NCI-H1436 (cell line): ENCODE results near the gene ATP5ME.

Source experiments
- DNase-seq: peaks from one replicate; lab custom pipeline; 2025; lab: John Stamatoyannopoulos, UW

ATP5ME gene

DNA sequence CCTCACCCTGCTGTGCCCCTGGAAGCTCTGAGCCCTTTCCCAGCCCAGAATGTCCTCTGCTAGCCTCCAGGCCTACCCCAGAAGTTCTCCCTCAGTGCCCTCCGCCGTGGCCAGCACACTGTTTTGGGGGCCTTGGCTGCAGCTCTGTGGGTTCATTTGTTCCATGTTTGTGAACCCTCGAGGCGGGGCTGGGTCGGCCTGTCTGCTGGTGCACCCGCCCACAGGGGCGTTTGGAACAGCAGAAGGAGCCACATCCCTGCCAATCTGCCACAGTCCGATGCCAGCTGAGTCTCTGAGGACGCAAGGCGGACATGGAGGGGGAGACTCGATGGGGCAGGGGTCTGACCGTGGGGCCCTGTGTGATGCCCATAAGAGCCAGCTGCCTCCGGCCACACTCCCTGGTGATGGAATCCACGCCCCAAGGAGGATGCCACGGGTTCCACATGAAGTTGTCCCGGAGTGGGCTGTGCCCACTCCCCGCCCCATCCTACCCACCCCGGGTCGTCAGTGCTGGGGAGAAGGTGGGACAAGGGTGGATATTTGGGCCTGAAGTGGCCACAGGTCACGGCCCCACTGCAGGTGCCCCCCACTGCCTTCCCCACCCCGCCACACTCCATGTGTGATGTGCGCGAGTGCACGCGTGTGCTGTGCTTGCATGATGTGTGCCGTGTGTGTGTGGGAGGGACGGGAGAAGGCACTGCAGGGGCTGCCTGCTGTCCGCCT, 7.1 kb downstream of the ATP5ME start:
- no peak for DNase-seq

DNA sequence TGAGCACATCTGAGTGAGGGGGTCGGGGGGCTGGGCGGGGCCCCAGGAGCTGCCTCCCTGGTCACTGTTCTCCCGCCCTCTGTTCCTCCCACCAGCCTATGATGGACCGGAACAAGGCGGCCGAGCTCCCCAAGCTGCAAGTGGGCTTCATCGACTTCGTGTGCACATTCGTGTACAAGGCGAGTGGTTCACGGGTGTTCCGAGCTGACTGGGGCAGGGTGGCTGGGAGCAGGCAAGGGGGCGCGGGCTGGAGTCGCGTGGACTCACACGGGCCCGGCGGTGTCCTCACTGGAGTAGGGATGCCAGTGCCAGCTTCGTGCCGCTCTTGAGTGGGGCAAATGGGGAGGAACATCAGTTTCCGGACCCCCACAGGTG, 7.7 kb downstream of the ATP5ME start:
- DNase-seq, result no peak

DNA sequence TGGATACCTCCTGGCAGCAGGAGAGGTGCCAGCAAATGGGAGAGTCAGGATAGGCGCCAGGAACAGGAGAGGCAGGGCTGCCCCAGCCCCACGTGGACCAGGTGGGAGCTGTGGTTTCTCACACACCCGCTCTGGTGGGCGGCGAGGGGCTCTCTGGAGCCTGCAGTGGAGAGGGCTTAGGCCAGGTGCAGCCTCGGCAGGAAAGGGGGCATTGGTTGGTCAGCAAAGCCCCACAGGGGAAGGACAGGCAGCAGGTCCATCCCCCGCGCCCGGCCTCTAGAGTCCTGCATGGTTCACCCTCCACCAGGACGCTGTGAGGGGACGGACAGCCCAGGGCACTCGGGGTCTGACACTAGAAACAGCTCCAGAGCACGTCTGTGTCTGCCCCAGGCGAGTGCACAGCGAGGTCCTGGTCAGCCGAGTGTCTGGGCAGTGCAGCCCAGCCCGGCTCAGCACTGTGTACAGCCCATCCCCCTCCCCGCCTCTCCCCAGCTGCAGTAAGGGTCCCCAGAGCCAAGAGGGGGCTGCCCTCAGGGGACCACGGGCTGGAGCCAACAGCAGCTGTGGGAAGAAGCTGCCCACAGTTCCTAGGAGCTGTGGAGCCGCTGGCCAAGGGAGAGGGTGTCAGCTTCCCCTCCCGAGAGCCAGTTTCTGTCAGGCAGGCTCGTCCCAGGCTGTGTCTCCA, 8.2 kb downstream of the ATP5ME start:
- DNase-seq, result no peak

DNA sequence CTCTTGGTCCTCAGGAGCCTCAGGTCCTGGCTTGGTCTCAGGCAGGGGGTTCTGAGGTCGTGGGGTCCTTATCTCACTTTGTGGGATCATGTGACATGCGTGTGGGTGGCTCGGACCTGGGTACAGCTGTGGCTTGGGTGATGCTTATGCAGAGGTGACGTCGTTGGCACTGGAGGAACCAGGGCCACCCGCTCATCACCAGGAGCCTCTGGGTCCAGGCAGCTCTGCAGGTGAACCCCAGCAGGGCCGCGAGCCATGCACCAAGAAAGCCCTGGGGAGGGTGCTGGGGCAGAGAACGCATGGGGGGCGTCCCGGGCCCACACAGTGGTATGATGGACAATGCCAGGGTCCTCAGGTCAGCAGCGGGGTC, 8.7 kb downstream of the ATP5ME start:
- DNase-seq, result no peak

DNA sequence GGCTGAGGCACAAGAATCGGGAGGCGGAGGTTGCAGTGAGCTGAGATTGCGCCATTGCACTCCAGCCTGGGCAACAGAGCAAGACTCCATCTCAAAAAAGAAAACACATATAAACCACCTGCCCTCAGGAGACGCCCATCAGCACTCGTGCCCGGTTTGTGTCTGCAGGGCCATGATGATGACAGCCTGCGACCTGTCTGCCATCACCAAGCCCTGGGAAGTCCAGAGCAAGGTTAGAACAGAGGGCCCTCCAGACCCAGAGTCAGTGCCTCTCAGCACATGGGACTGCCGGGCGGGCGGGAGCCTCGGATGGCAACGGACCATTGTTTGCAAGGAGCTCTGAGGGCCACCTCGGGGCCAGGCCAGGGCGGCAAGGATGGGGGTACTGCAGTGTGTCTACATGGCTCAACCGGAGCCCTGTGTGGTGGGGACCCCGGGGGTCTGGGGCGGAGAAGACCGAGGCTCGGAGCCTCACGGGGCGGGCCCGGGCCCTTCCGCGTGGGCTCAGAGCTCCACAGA, 9.3 kb downstream of the ATP5ME start:
- DNase-seq, result no peak

DNA sequence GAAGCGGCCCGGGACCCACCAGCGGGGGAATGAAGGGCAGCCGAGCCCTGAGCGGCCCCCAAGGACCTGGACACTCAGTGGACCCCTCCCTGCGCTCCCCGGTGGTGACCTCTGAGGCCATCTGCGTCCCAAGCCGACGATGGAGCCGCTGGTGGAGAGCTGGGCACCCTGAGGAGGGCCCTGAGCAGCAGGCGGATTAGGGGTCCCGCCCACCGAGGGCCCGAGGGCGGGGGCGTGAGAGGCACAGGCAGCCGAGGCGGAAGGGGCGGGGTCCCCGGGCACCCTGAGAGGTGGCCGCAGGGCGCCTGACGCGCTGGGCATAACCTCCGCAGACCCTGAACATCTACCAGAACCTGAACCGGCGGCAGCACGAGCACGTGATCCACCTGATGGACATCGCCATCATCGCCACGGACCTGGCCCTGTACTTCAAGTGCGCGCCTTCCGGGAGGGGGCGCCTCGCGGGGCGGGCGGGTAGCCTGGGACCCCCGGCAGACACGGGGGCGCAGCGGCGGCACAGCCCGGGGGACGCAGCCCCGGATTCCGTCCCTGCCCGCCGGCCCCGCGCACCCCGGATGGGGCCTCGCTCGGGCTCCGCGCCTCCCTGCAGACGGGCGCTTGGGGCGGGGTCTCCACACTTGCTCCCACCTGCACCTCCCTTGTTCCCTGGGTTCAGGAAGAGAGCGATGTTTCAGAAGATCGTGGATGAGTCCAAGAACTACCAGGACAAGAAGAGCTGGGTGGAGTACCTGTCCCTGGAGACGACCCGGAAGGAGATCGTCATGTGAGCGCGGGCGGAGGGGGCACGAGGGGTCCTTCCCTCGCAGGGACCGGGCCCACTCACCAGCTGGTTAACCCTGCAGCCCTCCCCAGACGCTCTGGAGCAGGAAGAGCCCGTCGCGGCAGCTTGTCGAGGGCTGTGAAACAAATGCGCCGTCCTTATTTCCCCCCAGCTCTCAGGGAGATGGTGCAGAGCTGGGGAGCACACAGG, 10.3 kb downstream of the ATP5ME start:
- peak; percentile 75 for DNase-seq

- no peak for DNase-seq
Observed at GRCh38 chr4:663046-663437, 11.0 kb downstream of the ATP5ME start.

DNA sequence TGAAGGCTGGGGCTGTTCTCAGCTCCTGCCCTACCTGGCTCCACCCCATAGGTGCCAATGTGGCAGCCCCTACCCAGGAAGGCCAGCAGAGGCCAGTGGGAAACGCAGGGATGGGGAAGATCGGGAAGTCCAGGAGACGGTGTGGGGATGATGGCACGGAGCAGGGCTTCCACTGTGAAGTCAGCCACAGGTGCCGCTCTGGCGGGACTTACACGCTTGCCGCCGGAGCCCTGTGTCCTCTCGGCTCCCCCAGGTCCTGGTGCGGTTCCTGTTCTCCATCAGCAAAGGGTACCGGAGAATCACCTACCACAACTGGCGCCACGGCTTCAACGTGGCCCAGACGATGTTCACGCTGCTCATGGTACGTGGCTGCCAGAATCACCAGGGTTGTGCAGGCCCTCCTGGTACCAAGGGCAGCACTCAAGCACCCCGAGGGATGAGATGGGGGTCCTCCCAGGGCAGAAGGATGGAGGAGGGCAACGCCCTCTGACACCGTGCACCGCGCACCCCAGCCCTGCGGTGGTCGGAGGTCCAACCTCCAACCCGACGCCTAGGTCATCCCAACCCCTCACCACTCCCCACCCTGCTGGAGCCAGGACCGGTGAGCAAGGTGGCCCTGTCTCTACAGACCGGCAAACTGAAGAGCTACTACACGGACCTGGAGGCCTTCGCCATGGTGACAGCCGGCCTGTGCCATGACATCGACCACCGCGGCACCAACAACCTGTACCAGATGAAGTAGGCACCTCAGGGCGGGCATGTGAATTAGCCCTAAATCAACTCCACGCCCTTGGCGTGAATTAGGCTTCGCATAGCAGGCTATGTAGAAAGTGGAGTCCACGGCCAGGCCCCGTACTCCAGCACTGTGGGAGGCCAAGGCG, 12.0 kb downstream of the ATP5ME start:
- DNase-seq, result no peak

GRCh38 chr4:661231-661630, 12.8 kb downstream of the ATP5ME start:
- DNase-seq, result no peak

GRCh38 chr4:660401-660800, 13.7 kb downstream of the ATP5ME start:
- DNase-seq, result no peak

DNA sequence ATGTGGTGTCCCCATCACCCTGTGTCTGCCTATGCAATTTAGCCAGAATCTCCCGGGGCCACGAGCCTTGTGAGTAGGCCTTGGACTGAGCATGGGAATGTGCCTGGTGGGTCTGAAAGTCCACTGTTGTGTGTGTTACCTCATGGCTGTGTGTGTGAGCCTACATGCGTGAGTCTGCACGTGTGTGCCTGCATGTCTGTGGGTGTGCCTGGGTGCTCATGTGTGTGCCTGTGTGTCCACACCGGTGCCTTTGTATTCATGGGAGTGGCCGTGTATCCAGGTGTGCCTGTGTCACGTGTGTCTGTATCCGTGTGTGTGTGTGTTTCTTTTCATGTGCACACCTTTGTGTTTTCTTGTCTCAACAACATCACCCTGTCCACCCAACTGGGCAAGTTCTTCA, 14.2 kb downstream of the ATP5ME start:
- no peak for DNase-seq

DNA sequence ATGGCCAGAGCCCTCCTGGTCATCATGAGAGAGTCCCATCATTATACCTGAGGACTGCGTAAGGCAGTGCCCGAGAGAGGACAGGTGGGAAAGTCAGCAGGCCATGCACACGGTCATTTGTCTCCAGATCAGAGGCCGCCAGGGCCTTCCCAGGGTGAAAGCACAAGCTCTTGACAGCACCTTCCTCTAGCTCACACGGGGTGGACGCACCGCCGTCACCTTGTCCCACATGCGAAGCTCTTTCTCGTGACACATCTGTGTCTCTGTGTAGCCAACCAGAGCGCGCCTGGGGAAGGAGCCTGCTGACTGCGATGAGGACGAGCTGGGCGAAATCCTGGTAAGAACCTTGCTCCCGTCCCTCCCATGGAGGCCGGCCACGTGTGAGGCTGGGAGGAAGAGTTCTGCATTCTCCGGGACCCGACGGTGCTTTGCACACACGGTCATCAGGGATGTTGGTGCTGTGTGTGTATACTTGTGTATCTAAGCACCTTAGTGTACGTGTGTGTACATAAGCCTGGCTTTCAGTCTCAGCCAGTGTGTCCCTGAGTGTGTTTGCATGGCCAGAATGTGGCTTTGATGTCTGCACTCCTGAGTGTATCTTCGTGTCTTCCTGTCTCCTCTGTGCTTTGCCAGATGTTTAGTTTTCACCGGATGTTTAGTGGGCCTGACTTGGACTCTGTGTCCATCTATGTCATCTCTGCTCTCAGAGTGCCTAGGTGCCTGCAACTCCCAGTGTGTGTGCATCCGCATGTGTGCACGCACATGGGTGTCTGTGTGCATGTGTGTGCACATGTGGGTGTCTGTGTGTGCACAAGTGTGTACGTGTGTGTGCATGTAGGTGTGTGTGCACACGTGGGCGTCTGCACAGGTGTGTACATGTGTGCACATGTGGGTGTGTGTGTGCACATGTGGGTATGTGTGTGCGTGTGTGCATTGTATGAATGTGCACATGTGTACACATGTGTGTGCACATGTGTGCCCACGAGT, 15.1 kb downstream of the ATP5ME start:
- no peak for DNase-seq

DNA sequence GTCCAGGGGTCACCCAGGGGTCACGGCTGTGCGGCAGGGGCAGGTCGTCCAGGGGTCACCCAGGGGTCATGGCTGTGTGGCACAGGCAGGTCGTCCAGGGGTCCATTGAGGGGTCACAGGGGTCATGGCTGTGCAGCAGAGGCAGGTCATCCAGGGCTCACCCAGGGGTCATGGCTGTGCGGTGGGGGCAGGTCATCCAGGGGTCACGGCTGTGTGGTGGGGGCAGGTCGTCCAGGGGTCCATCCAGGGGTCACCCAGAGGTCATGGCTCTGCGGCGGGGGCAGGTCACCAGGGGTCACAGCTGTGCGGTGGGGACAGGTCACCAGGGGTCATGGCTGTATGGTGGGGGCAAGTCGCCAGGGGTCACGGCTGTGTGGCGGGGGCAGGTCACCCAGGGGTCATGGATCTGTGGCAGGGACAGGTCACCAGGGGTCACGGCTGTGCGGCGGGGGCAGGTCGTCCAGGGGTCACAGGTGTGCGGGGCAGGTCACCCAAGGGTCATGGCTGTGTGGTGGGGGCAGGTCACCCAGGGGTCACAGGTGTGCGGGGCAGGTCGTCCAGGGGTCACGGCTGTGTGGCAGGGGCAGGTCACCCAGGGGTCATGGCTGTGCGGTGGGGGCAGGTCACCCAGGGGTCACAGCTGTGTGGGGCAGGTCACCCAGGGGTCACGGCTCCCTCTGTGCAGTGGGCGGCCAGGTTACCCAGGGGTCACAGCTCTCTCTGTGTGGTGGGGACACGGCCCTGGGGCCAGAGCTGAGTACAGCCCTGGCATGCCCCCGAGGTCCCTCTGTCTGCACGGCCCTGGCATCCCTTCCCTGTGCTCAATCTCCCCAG, 16.0 kb downstream of the ATP5ME start:
- no peak for DNase-seq

DNA sequence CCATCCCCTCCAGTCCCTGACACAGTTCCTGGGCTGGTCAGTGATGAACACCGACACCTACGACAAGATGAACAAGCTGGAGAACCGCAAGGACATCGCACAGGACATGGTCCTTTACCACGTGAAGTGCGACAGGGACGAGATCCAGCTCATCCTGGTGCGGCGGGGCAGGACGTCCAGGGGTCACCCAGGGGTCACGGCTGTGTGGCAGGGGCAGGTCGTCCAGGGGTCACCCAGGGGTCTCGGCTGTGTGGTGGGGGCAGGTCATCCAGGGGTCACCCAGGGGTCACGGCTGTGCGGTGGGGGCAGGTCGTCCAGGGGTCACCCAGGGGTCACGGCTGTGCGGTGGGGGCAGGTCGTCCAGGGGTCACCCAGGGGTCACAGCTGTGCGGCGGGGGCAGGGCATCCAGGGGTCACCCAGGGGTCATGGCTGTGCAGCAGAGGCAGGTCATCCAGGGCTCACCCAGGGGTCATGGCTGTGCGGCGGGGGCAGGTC, 16.7 kb downstream of the ATP5ME start:
- no peak for DNase-seq

DNA sequence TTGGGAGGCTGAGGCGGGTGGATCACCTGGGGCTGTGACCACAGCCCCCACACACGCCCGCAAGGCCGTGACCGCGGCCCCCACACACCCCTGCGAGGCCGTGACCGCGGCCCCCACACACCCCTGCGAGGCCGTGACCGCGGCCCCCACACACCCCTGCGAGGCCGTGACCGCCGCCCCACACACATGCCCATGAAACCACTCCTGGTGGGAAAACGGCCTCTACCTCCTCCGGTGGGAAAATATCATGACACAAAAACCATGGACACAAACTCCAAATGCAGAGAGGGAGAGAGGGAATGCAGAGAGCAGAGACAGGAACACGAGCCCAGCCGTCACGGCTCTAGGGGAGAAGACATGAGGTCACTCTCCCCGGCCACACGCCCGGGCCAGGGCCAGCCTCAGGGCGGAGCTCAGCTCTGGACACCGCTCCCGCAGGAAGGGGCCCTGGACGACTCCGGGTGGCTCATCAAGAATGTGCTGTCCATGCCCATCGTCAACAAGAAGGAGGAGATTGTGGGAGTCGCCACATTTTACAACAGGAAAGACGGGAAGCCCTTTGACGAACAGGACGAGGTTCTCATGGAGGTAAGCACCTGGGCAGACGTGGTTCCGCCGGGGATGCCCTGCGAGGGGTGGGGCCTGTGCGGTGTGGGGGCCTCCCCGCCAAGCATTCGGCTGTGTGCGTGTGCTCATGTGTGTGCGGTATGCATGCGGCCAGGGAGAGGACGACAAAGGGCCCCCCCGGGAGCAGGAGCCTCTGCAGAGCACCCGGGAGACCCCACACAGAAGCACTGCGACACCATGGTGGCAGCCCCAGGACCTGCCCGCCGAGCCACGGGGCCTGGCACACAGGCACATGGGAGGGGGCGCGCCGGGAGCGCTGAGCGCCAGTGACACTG, 17.4 kb downstream of the ATP5ME start:
- no peak for DNase-seq

DNA sequence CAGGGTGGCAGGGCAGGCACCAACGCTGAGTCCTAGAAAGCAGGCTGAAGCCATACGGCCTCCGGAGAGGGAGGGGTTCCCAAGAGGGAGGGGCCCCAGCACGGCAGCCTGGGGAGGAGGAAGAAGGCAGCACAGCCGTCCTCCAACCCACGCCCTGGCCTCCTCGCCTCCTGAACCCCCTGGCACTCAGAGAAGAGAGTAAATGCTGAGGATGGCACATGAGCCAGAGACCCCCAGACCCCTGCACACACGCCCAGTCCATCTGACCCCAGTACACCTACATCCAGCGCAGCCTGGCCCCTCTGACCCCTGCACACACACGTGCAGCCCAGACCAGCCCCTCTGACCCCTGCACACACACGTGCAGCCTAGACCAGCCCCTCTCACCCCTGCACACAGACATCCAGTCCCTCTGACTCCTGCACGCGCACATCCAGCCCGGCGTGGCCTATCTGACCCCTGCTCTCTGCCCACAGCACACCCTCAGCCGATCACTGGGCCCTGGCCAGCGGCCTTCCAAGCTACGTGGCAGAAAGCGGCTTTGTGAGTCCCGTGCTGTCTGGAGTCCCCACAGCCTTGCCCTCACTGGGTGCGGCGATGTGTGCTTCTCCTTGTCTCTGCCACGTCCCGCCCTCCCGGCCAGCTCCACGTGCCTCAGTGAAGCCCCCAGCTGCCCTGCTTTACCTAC, 18.5 kb downstream of the ATP5ME start:
- DNase-seq, result no peak

- no peak for DNase-seq
Observed at GRCh38 chr4:654871-655463, 19.1 kb downstream of the ATP5ME start.
